ENCODE measurements around the gene LDB3. TPM values are rescaled to one million over a fixed set of nuclear protein-coding genes. Genes with fewer than 3 reads are reported as not detected.

Gene LDB3
- total RNA-seq, 2 donors from 2014 or later = 0.66 to 0.78 TPM

- H3K9me3 ChIP-seq = no peaks in the 10 kb centered on the region
- no peak overlapping the region for H3K4me3 ChIP-seq
- peaks cover 6% of the 10 kb centered on the region for H3K4me1 ChIP-seq
- intact Hi-C loops (cut with DNase I) = no loop called here
- no peaks in the 10 kb centered on the region for H3K27me3 ChIP-seq
- no peak for TF ChIP-seq CTCF (IDR thresholded peaks at IDR 0.05)
- no peak for TF ChIP-seq POLR2A (IDR thresholded peaks at IDR 0.05)
- H3K27ac ChIP-seq = no peak overlapping the region
- ATAC-seq = no peak
- WGBS, 2 donors = 79 to 87% methylated on average over 5 to 9 of the region's 9 CpGs
- DNase-seq = peak in 1 of 4 donors; percentile 56
- no peaks in the 10 kb centered on the region for H3K36me3 ChIP-seq (replicated peaks in 1 of 2; ENCODE audit: insufficient read depth in 1 of 2, low read depth in 2 of 2)
These were observed 31.9 kb downstream of the LDB3 start for GRCh38 chr10:86699991-86700840.

GRCh38 chr10:86700851-86701617, 32.7 kb downstream of the LDB3 start:
- intact Hi-C loops (cut with DNase I) = no loop called here
- 96 to 97% methylated on average over 7 to 12 of the region's 12 CpGs for WGBS, 2 donors
- DNase-seq = no peak

GRCh38 chr10:86703176-86703575, 34.9 kb downstream of the LDB3 start:
- H3K27ac ChIP-seq = no peak overlapping the region
- H3K9me3 ChIP-seq = no peaks in the 10 kb centered on the region
- H3K4me1 ChIP-seq = peaks cover 4% of the 10 kb centered on the region
- no peak for TF ChIP-seq POLR2A (IDR thresholded peaks at IDR 0.05)
- no peak for TF ChIP-seq CTCF (IDR thresholded peaks at IDR 0.05)
- no peak overlapping the region for H3K4me3 ChIP-seq
- no peaks in the 10 kb centered on the region for H3K27me3 ChIP-seq
- intact Hi-C loops (cut with DNase I) = no loop called here
- ATAC-seq (no peak), DNase-seq (no peak)
- no peaks in the 10 kb centered on the region for H3K36me3 ChIP-seq (replicated peaks in 1 of 2; ENCODE audit: insufficient read depth in 1 of 2, low read depth in 2 of 2)
- WGBS, 2 donors = 90 to 93% methylated on average over 7 to 8 of the region's 8 CpGs

More at GRCh38 chr10:86700851-86701617, 32.7 kb downstream of the LDB3 start:
- Histone ChIP-seq H3K9me3 (no peaks in the 10 kb centered on the region), H3K27ac (no peak overlapping the region), H3K36me3 (replicated peaks in 1 of 2; ENCODE audit: insufficient read depth in 1 of 2, low read depth in 2 of 2) (no peaks in the 10 kb centered on the region), H3K4me1 (peaks cover 6% of the 10 kb centered on the region), H3K27me3 (no peaks in the 10 kb centered on the region), H3K4me3 (no peak overlapping the region)
- no peak for TF ChIP-seq CTCF (IDR thresholded peaks at IDR 0.05)
- TF ChIP-seq POLR2A (IDR thresholded peaks at IDR 0.05) = no peak
- ATAC-seq = no peak

- Histone ChIP-seq H3K36me3 (replicated peaks in 1 of 2; ENCODE audit: insufficient read depth in 1 of 2, low read depth in 2 of 2) (no peaks in the 10 kb centered on the region), H3K27me3 (no peaks in the 10 kb centered on the region), H3K27ac (no peak overlapping the region), H3K4me3 (no peak overlapping the region), H3K4me1 (no peaks in the 10 kb centered on the region), H3K9me3 (no peaks in the 10 kb centered on the region)
- ATAC-seq (no peak), DNase-seq (no peak)
- TF ChIP-seq CTCF (IDR thresholded peaks at IDR 0.05) (no peak), POLR2A (IDR thresholded peaks at IDR 0.05) (no peak)
- intact Hi-C loops (cut with DNase I) = no loop called here
- WGBS, 2 donors = 90 to 91% methylated on average over 1 of the region's 1 CpG
These were observed 36.8 kb downstream of the LDB3 start for GRCh38 chr10:86705139-86705538.
